HT-29 (cell line): ENCODE data around the gene FAM193A. TPM values are rescaled to one million over a fixed set of nuclear protein-coding genes. Genes with fewer than 3 reads are reported as not detected.
"Not testable (repeated sequence)": the region's sequence is repeated elsewhere in the genome, so short reads cannot be mapped to it uniquely, and the experiment has no call there.

Source experiments
- DNase-seq: peaks from one replicate; pipeline ENCODE4 v3.0.0-alpha.2; 2015; ENCODE audit warnings: low spot score
- total RNA-seq: library from RNA; depleted of rRNA; stranded (reverse); fragments of >200 nt; shearing (Covaris generic); gene quantifications from 2 replicates; pipeline ENCODE4 v1.2.3, GENCODE V29; 2014

FAM193A gene
- total RNA-seq, 1 experiment from 2014 or later: 13.8 TPM

GRCh38 chr4:2574863-2575262 is 38.4 kb downstream of the FAM193A start:
- DNase-seq: no peak

GRCh38 chr4:2576290-2576689 is 39.8 kb downstream of the FAM193A start:
- no peak for DNase-seq

- DNase-seq: no peak
Measured at GRCh38 chr4:2578106-2578505, 41.7 kb downstream of the FAM193A start.

- DNase-seq: no peak
Measured at GRCh38 chr4:2579910-2580309, 43.5 kb downstream of the FAM193A start.

- no peak for DNase-seq
Measured at GRCh38 chr4:2583092-2583491, 46.6 kb downstream of the FAM193A start.

GRCh38 chr4:2583517-2583916 is 47.1 kb downstream of the FAM193A start:
- peak; percentile 26 for DNase-seq

GRCh38 chr4:2586502-2586901 is 50.1 kb downstream of the FAM193A start:
- DNase-seq: no peak

GRCh38 chr4:2587213-2587823 is 50.9 kb downstream of the FAM193A start:
- no peak for DNase-seq

- DNase-seq: no peak
Measured at GRCh38 chr4:2588259-2588658, 51.8 kb downstream of the FAM193A start.

- DNase-seq: peak; percentile 10
Measured at GRCh38 chr4:2591189-2591588, 54.7 kb downstream of the FAM193A start.

GRCh38 chr4:2592014-2592413 is 55.6 kb downstream of the FAM193A start:
- not testable (repeated sequence) for DNase-seq

GRCh38 chr4:2592572-2592971 is 56.1 kb downstream of the FAM193A start:
- no peak for DNase-seq

- no peak for DNase-seq
Measured at GRCh38 chr4:2593003-2593402, 56.6 kb downstream of the FAM193A start.

GRCh38 chr4:2595436-2595835 is 59.0 kb downstream of the FAM193A start:
- DNase-seq: no peak

GRCh38 chr4:2595952-2596552 is 59.6 kb downstream of the FAM193A start:
- no peak for DNase-seq

- no peak for DNase-seq
Measured at GRCh38 chr4:2596611-2597010, 60.2 kb downstream of the FAM193A start.

- no peak for DNase-seq
Measured at GRCh38 chr4:2598511-2599303, 62.3 kb downstream of the FAM193A start.

- no peak for DNase-seq
Measured at GRCh38 chr4:2599304-2599654, 62.8 kb downstream of the FAM193A start.

- DNase-seq: no peak
Measured at GRCh38 chr4:2600878-2601277, 64.4 kb downstream of the FAM193A start.

- DNase-seq: no peak
Measured at GRCh38 chr4:2604614-2605013, 68.2 kb downstream of the FAM193A start.

- no peak for DNase-seq
Measured at GRCh38 chr4:2606960-2607506, 70.6 kb downstream of the FAM193A start.

GRCh38 chr4:2607822-2608221 is 71.4 kb downstream of the FAM193A start:
- no peak for DNase-seq

- no peak for DNase-seq
Measured at GRCh38 chr4:2608291-2608690, 71.8 kb downstream of the FAM193A start.
